Keratinocyte (primary cell): ENCODE data around the gene ROS1. TPM values are rescaled to one million over a fixed set of nuclear protein-coding genes. Genes with fewer than 3 reads are reported as not detected.

Experiments used
- DNase-seq: peaks from one replicate; pipeline ENCODE4 v3.0.0-alpha.2; 2011; ENCODE audit warnings: low read depth, missing footprints, low spot score
- FAIRE-seq: peaks from 2 replicates; lab custom pipeline; 2011; peaks lifted over from hg19 to GRCh38; lab: Jason Lieb, UNC
- H2AFZ ChIP-seq: 2 replicates; pipeline ENCODE4 v1.6.0; 2012; ENCODE audit warnings: low read length, control low read depth, inconsistent platforms; ENCODE audit not compliant: control insufficient read depth
- H3K27ac ChIP-seq: 2 replicates; pipeline ENCODE4 v1.5.1; 2011; ENCODE audit warnings: low read length; ENCODE audit not compliant: control insufficient read depth, insufficient read depth
- H3K27me3 ChIP-seq: 3 replicates; pipeline ENCODE4 v1.6.0; 2011; ENCODE audit warnings: low read length; ENCODE audit not compliant: control insufficient read depth, insufficient read depth; ENCODE audit errors: extremely low read depth
- H3K36me3 ChIP-seq, 2 experiments: 2 replicates in 1 of 2; 3 replicates in 1 of 2; pipeline ENCODE4 v1.5.1; 2011; ENCODE audit warnings: low read length in 2 of 2, mild to moderate bottlenecking in 1 of 2; ENCODE audit not compliant: control insufficient read depth in 2 of 2, insufficient read depth in 2 of 2; ENCODE audit errors: extremely low read depth in 1 of 2
- H3K4me1 ChIP-seq: 3 replicates; pipeline ENCODE4 v1.5.1; 2011; ENCODE audit warnings: low read length; ENCODE audit not compliant: control insufficient read depth, insufficient read depth; ENCODE audit errors: extremely low read depth
- H3K4me2 ChIP-seq: 3 replicates; pipeline ENCODE4 v1.6.0; 2011; ENCODE audit warnings: low read depth, low read length; ENCODE audit not compliant: control insufficient read depth, insufficient read depth; ENCODE audit errors: extremely low read depth
- H3K4me3 ChIP-seq, 3 experiments: fragments of 200-600 bp in 1 of 3; sonication (generic) in 1 of 3; 2 replicates in 2 of 3; 3 replicates in 1 of 3; pipeline ENCODE4 v1.5.1; 2011 to 2016; ENCODE audit warnings: low read length in 3 of 3, mild to moderate bottlenecking in 3 of 3, control low read depth in 2 of 3, inconsistent platforms in 1 of 3, low read depth in 1 of 3, mixed read lengths in 1 of 3, mixed run types in 1 of 3, moderate library complexity in 1 of 3; ENCODE audit not compliant: control insufficient read depth in 2 of 3, insufficient read depth in 2 of 3; ENCODE audit errors: extremely low read depth in 1 of 3
- H3K79me2 ChIP-seq: 2 replicates; pipeline ENCODE4 v1.6.0; 2012; ENCODE audit warnings: low read length; ENCODE audit not compliant: control insufficient read depth, insufficient read depth
- H3K9ac ChIP-seq: 3 replicates; pipeline ENCODE4 v1.6.0; 2011; ENCODE audit warnings: low read length; ENCODE audit not compliant: control insufficient read depth, insufficient read depth; ENCODE audit errors: extremely low read depth
- H3K9me1 ChIP-seq: 3 replicates; pipeline ENCODE4 v1.6.0; 2011; ENCODE audit warnings: low read length; ENCODE audit not compliant: control insufficient read depth, insufficient read depth; ENCODE audit errors: extremely low read depth
- H3K9me3 ChIP-seq: 2 replicates; pipeline ENCODE4 v1.5.1; 2012; ENCODE audit warnings: low read depth, low read length; ENCODE audit not compliant: control insufficient read depth
- H4K20me1 ChIP-seq: 3 replicates; pipeline ENCODE4 v1.6.0; 2011; ENCODE audit warnings: low read length; ENCODE audit not compliant: control insufficient read depth, insufficient read depth; ENCODE audit errors: extremely low read depth
- EZH2 ChIP-seq: IDR thresholded peaks from one replicate; pipeline ENCODE4 v1.6.1; 2012; ENCODE audit warnings: inconsistent platforms, mild to moderate bottlenecking, low read length, moderate library complexity
- dilution Hi-C: fragments of 300-500 bp; cut with MboI; formaldehyde crosslinking; loops from one replicate; pipeline ENCODE4 v1.7.0; 2020; ENCODE audit warnings: low sequenced_read_pairs; ENCODE audit not compliant: extremely low pct_ligation_motif_present
- polyA plus RNA-seq, 5 experiments: library from polyadenylated mRNA; depleted of rRNA in 3 of 5; stranded (reverse) in 3 of 5; stranded (forward) in 1 of 5; unstranded in 1 of 5; fragments of >200 nt; gene quantifications; 1 replicate in 1 of 5; 2 replicates in 3 of 5; 3 replicates in 1 of 5; pipeline versions ENCODE4 v1.2.1 to v1.2.3, GENCODE V29; 2011 to 2012; ENCODE audit warnings: missing spikeins in 2 of 5, low read depth in 1 of 5, low replicate concordance in 1 of 5
- TF ChIP-seq, protein P1 (sequence below), 3 experiments: IDR thresholded peaks in 1 of 3; conservative IDR thresholded peaks in 1 of 3; optimal IDR thresholded peaks in 1 of 3; 2 replicates in 2 of 3; 3 replicates in 1 of 3; pipeline versions ENCODE3 to v1.5.1; 2011; ENCODE audit warnings: low read length in 3 of 3, mild to moderate bottlenecking in 3 of 3, moderate library complexity in 2 of 3, control low read depth in 1 of 3, inconsistent platforms in 1 of 3; ENCODE audit not compliant: insufficient read depth in 2 of 3; ENCODE audit errors: extremely low read depth in 1 of 3

ROS1 gene
- polyA plus RNA-seq, 1 donor (not counting 4 experiments of a cell fraction or from before 2014, with no cell fraction given): 0.16 TPM

DNA sequence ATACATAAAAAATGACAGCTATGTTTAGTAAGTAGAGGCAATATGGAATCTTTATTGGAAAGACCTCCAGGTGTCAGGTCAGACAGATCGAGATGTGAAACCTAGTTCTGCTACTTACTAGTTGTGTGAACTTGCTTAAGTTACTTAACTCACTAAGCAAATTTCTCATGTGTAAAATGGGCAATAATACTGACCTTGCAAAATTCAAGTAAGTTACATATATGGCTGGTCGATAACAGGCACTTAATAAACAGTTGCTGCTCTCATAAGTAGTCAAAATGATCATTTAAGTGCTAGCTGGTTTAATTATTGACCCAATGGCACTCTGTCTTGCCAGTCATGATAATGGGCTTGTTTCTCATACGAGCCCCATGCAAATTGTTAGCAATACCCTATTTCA lies 114.4 kb downstream of the ROS1 start:
- DNase-seq: no peak
- no peak for TF ChIP-seq EZH2
- TF ChIP-seq, protein P1, sequence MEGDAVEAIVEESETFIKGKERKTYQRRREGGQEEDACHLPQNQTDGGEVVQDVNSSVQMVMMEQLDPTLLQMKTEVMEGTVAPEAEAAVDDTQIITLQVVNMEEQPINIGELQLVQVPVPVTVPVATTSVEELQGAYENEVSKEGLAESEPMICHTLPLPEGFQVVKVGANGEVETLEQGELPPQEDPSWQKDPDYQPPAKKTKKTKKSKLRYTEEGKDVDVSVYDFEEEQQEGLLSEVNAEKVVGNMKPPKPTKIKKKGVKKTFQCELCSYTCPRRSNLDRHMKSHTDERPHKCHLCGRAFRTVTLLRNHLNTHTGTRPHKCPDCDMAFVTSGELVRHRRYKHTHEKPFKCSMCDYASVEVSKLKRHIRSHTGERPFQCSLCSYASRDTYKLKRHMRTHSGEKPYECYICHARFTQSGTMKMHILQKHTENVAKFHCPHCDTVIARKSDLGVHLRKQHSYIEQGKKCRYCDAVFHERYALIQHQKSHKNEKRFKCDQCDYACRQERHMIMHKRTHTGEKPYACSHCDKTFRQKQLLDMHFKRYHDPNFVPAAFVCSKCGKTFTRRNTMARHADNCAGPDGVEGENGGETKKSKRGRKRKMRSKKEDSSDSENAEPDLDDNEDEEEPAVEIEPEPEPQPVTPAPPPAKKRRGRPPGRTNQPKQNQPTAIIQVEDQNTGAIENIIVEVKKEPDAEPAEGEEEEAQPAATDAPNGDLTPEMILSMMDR (optimal IDR thresholded peaks at IDR 0.05 in 1 of 3, IDR thresholded peaks at IDR 0.05 in 1 of 3, conservative IDR thresholded peaks at IDR 0.05 in 1 of 3; ENCODE audit: extremely low read depth in 1 of 3, insufficient read depth in 2 of 3, low read length in 3 of 3): no peak
- H3K27me3 ChIP-seq: no peaks in the 10 kb centered on the region
- FAIRE-seq: no peak
- H3K9me3 ChIP-seq: no peaks in the 10 kb centered on the region
- H3K4me3 ChIP-seq: no peak overlapping the region
- dilution Hi-C loops: no loop called here
- no peak overlapping the region for H2AFZ ChIP-seq
- no peaks in the 10 kb centered on the region for H4K20me1 ChIP-seq
- H3K36me3 ChIP-seq: no peaks in the 10 kb centered on the region
- H3K4me2 ChIP-seq: no peak overlapping the region
- H3K9me1 ChIP-seq: no peaks in the 10 kb centered on the region
- no peaks in the 10 kb centered on the region for H3K79me2 ChIP-seq
- H3K27ac ChIP-seq: no peak overlapping the region
- no peaks in the 10 kb centered on the region for H3K4me1 ChIP-seq
- H3K9ac ChIP-seq: no peak overlapping the region

DNA sequence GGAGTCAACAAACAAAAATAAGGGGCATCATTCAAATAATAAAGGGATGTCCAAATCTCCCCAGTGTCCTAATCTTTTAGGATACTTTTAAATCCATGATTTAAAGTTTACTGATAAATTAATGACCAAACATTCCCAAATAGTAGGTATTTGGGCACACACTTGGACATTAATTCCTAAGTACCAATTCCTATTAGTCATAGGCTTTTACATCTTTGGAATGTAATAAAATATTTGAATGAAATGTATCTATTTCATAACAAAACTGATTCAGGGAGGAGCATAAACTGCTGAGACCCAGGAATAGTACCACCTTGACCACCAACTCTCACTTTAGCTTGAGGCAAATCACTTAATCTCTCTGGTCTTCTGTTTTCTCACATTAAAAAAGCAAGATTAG lies 116.1 kb downstream of the ROS1 start:
- no peak overlapping the region for H3K4me3 ChIP-seq
- H3K9ac ChIP-seq: no peak overlapping the region
- no peaks in the 10 kb centered on the region for H3K9me3 ChIP-seq
- no peak overlapping the region for H3K27ac ChIP-seq
- no peak for DNase-seq
- TF ChIP-seq EZH2: no peak
- TF ChIP-seq, protein P1 (optimal IDR thresholded peaks at IDR 0.05 in 1 of 3, IDR thresholded peaks at IDR 0.05 in 1 of 3, conservative IDR thresholded peaks at IDR 0.05 in 1 of 3; ENCODE audit: extremely low read depth in 1 of 3, insufficient read depth in 2 of 3, low read length in 3 of 3): no peak
- H3K36me3 ChIP-seq: no peaks in the 10 kb centered on the region
- no peak overlapping the region for H2AFZ ChIP-seq
- H3K27me3 ChIP-seq: no peaks in the 10 kb centered on the region
- no peak for FAIRE-seq
- no peak overlapping the region for H3K4me2 ChIP-seq
- no peaks in the 10 kb centered on the region for H3K9me1 ChIP-seq
- no peaks in the 10 kb centered on the region for H3K4me1 ChIP-seq
- dilution Hi-C loops: no loop called here
- H3K79me2 ChIP-seq: no peaks in the 10 kb centered on the region
- H4K20me1 ChIP-seq: no peaks in the 10 kb centered on the region
